Endodermal cell (in vitro differentiated cells): ENCODE measurements around the gene NPPA. TPM values are rescaled to one million over a fixed set of nuclear protein-coding genes. Genes with fewer than 3 reads are reported as not detected.
A peak's percentile ranks its signal among the peaks of the same experiment; 100 is the strongest.

Source experiments
- DNase-seq: peaks from one replicate; pipeline ENCODE4 v3.0.0-alpha.2; 2017
- H3K27ac ChIP-seq: 2 replicates; pipeline ENCODE4 v1.5.1; 2013; ENCODE audit warnings: mild to moderate bottlenecking, low read depth, low read length, moderate library complexity
- H3K27me3 ChIP-seq: 2 replicates; pipeline ENCODE4 v1.6.1; 2013; ENCODE audit warnings: mild to moderate bottlenecking, low read length, moderate library complexity; ENCODE audit not compliant: insufficient read depth, control insufficient read depth, poor library complexity, severe bottlenecking
- H3K36me3 ChIP-seq: 2 replicates; pipeline ENCODE4 v1.7.0; 2013; ENCODE audit warnings: mild to moderate bottlenecking, low read length, moderate library complexity; ENCODE audit not compliant: control insufficient read depth, insufficient read depth
- H3K4me1 ChIP-seq: one replicate; pipeline ENCODE4 v1.7.0; 2013; ENCODE audit warnings: low read length; ENCODE audit not compliant: control insufficient read depth, insufficient read depth
- H3K4me3 ChIP-seq: 2 replicates; pipeline ENCODE4 v1.5.1; 2013; ENCODE audit warnings: mild to moderate bottlenecking, low read length, moderate library complexity
- H3K9ac ChIP-seq: 2 replicates; pipeline ENCODE4 v1.6.1; 2013; ENCODE audit warnings: mild to moderate bottlenecking, low read length, moderate library complexity; ENCODE audit not compliant: poor library complexity, severe bottlenecking; ENCODE audit errors: extremely low read depth
- H3K9me3 ChIP-seq: 2 replicates; pipeline ENCODE4 v1.6.1; 2013; ENCODE audit warnings: mild to moderate bottlenecking, low read length, moderate library complexity; ENCODE audit not compliant: control insufficient read depth
- H3K27ac Mint-ChIP-seq: 2 replicates; pipeline ENCODE4 v1.8.0; 2020; ENCODE audit warnings: mixed read lengths
- H3K27me3 Mint-ChIP-seq: 2 replicates; pipeline ENCODE4 v1.8.0; 2021; ENCODE audit warnings: mild to moderate bottlenecking, mixed read lengths; ENCODE audit not compliant: insufficient read depth
- H3K36me3 Mint-ChIP-seq: 2 replicates; pipeline ENCODE4 v1.8.0; 2020; ENCODE audit warnings: low read depth, mixed read lengths
- H3K4me1 Mint-ChIP-seq: 2 replicates; pipeline ENCODE4 v1.8.0; 2020; ENCODE audit warnings: mixed read lengths
- H3K4me3 Mint-ChIP-seq: 2 replicates; pipeline ENCODE4 v1.8.0; 2020; ENCODE audit warnings: mild to moderate bottlenecking, moderate library complexity, mixed read lengths
- H3K9me3 Mint-ChIP-seq: 2 replicates; pipeline ENCODE4 v1.8.0; 2020; ENCODE audit warnings: mild to moderate bottlenecking, mixed read lengths
- WGBS, 2 experiments: methylation state at CpG; one replicate each; pipeline versions ENCODE4 v1.1.5 to v1.1.7; 2013; ENCODE audit warnings: missing lambda C conversion rate in 2 of 2, mixed read lengths in 1 of 2; ENCODE audit not compliant: insufficient coverage in 1 of 2, insufficient read length in 1 of 2; 5-methylcytosine and 5-hydroxymethylcytosine counted together
- total RNA-seq, 2 donors: library from RNA; stranded (reverse); fragmentation: NEBNext Ultra II Directional in 1 of 2; extraction: Animal tissue kit (Norgen Biotek cat#: 25700) in 1 of 2; gene quantifications; 2 replicates in 1 of 2; 3 replicates in 1 of 2; pipeline ENCODE4 v1.2.1, GENCODE V29; 2021
- TF ChIP-seq, protein P1 (sequence below): fragments of 200-600 bp; sonication (generic); conservative IDR thresholded peaks from 2 replicates; pipeline ENCODE4 v1.5.0; 2021; ENCODE audit warnings: antibody characterized with exemption, mild to moderate bottlenecking

The NPPA gene
- total RNA-seq, 2 donors from 2014 or later = not detected

DNA sequence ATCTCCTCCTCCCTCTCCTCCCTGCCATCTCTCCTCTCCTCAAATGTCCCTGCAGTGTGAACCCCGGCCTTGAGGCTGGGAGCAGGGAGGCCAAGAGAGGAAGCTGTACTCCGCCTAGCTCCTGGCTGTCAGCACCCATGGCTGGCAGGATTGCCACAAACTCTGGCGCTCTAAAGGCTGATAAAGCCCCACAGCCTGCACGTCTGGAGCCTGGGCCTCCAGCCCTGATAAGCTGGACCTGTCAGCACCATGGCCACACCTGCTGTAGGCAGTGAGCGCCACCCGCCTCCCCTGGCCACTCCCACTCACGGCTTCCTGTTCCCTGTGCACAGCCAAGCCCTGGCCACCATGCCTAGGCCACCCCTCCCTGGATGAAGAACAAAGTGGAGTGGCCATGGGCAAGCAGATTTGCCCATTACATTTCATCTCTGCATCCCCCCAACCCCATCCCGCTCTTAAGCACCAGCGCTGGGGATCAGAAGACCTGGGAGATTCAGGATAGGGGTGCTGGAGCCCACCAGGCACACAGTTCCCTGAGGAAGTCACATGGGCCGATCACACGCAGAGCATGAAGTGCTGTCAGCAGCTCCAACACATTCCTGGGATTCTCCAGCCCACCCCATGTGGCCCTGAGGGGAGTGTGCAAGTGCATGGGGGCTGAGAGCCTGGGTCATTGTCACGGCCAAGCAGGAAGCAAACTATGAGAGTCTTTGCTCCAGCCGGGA, 35.4 kb upstream of the NPPA start:
- Histone ChIP-seq H3K27ac (no peak overlapping the region), H3K9me3 (no peaks in the 10 kb centered on the region), H3K9ac (no peak overlapping the region), H3K36me3 (no peaks in the 10 kb centered on the region), H3K4me3 (no peak overlapping the region), H3K27me3 (no peaks in the 10 kb centered on the region), H3K4me1 (peaks cover 6% of the 10 kb centered on the region)
- H3K36me3 Mint-ChIP-seq = no peaks in the 10 kb centered on the region
- H3K27ac Mint-ChIP-seq = peak overlapping the region; percentile 82
- DNase-seq = peak; percentile 93
- no peak overlapping the region for H3K4me3 Mint-ChIP-seq
- TF ChIP-seq, protein P1, sequence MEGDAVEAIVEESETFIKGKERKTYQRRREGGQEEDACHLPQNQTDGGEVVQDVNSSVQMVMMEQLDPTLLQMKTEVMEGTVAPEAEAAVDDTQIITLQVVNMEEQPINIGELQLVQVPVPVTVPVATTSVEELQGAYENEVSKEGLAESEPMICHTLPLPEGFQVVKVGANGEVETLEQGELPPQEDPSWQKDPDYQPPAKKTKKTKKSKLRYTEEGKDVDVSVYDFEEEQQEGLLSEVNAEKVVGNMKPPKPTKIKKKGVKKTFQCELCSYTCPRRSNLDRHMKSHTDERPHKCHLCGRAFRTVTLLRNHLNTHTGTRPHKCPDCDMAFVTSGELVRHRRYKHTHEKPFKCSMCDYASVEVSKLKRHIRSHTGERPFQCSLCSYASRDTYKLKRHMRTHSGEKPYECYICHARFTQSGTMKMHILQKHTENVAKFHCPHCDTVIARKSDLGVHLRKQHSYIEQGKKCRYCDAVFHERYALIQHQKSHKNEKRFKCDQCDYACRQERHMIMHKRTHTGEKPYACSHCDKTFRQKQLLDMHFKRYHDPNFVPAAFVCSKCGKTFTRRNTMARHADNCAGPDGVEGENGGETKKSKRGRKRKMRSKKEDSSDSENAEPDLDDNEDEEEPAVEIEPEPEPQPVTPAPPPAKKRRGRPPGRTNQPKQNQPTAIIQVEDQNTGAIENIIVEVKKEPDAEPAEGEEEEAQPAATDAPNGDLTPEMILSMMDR = no peak
- H3K27me3 Mint-ChIP-seq = peaks cover 2% of the 10 kb centered on the region
- WGBS, 2 experiments = 70 to 72% methylated on average over 6 to 13 of the region's 13 CpGs
- peaks cover 8% of the 10 kb centered on the region for H3K4me1 Mint-ChIP-seq
- no peaks in the 10 kb centered on the region for H3K9me3 Mint-ChIP-seq

DNA sequence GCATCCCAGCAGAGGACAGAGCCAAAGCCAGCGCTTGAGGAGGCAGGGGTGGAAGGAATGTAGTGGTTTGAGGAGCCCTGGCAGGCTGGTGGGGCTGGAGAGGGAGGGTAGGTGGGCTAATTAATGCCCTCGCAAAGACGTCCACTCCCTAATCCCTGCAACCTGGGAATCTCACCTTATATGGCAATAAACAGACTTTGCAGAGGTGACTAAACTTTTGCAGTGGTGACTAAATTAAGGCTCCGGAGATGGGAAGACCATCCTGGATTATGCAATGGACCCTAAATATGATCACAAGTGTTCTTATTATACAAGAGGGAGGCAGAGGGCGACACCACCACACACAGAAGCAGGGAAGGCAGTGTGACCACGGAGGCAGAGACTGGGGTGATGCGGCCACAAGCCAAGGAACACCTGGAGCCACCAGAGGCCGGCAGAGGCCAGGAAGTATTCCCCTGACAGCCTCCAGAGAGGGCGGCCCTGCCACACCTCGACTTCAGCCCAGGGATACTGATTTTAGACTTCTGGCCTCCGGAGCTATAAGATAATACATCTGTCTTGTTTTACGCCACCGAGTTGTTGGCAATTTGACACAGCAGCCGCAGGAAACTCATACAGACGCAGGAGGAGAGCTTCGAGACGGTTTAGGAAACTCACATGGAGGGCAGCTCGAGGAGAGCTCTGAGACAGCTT, 34.3 kb upstream of the NPPA start:
- no peaks in the 10 kb centered on the region for H3K9me3 Mint-ChIP-seq
- no peaks in the 10 kb centered on the region for H3K36me3 Mint-ChIP-seq
- WGBS, 2 experiments = 86 to 96% methylated on average over 12 to 18 of the region's 18 CpGs
- H3K36me3 ChIP-seq = no peaks in the 10 kb centered on the region
- no peak overlapping the region for H3K4me3 ChIP-seq
- H3K27me3 Mint-ChIP-seq = peaks cover 2% of the 10 kb centered on the region
- no peak overlapping the region for H3K4me3 Mint-ChIP-seq
- TF ChIP-seq, protein P1 = no peak
- no peaks in the 10 kb centered on the region for H3K27me3 ChIP-seq
- H3K4me1 ChIP-seq = peaks cover 6% of the 10 kb centered on the region
- DNase-seq = no peak
- peaks cover 10% of the 10 kb centered on the region for H3K4me1 Mint-ChIP-seq
- H3K27ac ChIP-seq = no peak overlapping the region
- H3K9me3 ChIP-seq = no peaks in the 10 kb centered on the region
- no peak overlapping the region for H3K27ac Mint-ChIP-seq
- H3K9ac ChIP-seq = no peak overlapping the region

DNA sequence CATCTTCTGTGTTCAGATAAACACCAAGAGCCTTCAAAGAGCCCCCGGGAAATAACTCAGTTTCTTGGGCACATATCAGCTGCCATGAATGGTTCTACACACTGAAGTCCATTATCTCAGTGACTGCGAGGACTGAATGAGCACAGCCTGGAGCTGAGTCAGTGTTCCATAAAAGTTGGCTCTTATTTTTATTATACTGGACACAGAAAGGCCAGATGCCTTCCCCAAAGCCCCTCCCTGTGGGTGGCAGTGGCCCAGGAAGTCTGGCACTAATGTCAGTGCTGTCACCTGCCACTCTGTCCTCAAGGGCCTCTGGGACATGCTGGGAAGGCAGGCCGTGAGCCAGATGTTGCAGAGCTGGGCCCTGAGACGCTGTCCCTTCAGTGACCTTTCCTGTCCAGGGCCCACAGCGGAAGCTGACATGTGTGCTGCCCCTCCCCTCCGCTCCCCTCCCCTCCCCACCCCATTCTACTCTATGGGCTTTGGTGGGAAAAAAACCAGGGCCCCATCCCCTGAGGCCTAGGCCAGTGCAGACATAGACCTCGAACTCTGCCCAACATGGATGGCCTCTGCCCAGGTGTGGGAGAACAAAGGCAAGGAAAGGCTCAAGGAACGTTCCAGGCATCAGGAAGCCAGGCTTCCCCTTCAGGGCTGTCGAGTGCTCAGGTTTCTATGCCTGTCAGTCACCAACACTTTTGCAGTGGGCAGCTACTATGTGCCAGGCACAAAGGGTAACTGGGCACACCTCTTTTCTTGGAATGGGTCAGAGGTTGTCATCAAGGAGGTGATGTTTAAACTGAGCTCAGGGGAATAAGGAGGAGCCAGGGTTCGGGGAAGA, 33.5 kb upstream of the NPPA start:
- no peaks in the 10 kb centered on the region for H3K9me3 ChIP-seq
- H3K36me3 Mint-ChIP-seq = no peaks in the 10 kb centered on the region
- no peak overlapping the region for H3K4me3 Mint-ChIP-seq
- H3K27me3 ChIP-seq = no peaks in the 10 kb centered on the region
- H3K36me3 ChIP-seq = no peaks in the 10 kb centered on the region
- H3K4me1 ChIP-seq = peaks cover 9% of the 10 kb centered on the region
- no peak for DNase-seq
- TF ChIP-seq, protein P1 = no peak
- H3K4me3 ChIP-seq = no peak overlapping the region
- H3K27ac ChIP-seq = no peak overlapping the region
- H3K9ac ChIP-seq = no peak overlapping the region
- peaks cover 2% of the 10 kb centered on the region for H3K27me3 Mint-ChIP-seq
- WGBS, 2 experiments = 87 to 89% methylated on average over 7 to 10 of the region's 10 CpGs
- no peaks in the 10 kb centered on the region for H3K9me3 Mint-ChIP-seq
- peaks cover 15% of the 10 kb centered on the region for H3K4me1 Mint-ChIP-seq
- H3K27ac Mint-ChIP-seq = no peak overlapping the region
